ENCODE results near the gene KIF26B.

Gene KIF26B

DNA sequence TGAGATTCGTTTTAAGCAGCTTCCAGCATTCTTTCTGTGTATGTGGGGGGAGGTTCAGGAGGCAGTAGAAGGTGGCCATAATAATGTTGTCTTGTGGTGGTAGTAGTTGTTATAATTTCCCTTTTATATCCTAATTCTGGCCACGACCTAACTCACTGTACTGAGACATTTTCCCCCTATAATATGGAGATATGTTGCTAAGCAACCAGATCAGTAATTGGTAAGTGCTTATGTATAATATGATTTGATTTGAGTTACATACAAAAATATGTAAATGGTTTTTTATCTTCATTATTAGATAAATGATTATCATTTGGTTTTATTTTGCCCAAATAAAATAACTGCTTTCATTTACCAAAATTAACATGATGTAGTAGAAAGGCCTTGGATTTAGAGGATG, 376.2 kb downstream of the KIF26B start:
- TF ChIP-seq, protein P1, sequence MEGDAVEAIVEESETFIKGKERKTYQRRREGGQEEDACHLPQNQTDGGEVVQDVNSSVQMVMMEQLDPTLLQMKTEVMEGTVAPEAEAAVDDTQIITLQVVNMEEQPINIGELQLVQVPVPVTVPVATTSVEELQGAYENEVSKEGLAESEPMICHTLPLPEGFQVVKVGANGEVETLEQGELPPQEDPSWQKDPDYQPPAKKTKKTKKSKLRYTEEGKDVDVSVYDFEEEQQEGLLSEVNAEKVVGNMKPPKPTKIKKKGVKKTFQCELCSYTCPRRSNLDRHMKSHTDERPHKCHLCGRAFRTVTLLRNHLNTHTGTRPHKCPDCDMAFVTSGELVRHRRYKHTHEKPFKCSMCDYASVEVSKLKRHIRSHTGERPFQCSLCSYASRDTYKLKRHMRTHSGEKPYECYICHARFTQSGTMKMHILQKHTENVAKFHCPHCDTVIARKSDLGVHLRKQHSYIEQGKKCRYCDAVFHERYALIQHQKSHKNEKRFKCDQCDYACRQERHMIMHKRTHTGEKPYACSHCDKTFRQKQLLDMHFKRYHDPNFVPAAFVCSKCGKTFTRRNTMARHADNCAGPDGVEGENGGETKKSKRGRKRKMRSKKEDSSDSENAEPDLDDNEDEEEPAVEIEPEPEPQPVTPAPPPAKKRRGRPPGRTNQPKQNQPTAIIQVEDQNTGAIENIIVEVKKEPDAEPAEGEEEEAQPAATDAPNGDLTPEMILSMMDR (IDR thresholded peaks at IDR 0.05; ENCODE audit: insufficient read depth, missing control alignments): no peak
- FAIRE-seq (no peak), DNase-seq (ENCODE audit: insufficient read length, low spot score) (no peak)

DNA sequence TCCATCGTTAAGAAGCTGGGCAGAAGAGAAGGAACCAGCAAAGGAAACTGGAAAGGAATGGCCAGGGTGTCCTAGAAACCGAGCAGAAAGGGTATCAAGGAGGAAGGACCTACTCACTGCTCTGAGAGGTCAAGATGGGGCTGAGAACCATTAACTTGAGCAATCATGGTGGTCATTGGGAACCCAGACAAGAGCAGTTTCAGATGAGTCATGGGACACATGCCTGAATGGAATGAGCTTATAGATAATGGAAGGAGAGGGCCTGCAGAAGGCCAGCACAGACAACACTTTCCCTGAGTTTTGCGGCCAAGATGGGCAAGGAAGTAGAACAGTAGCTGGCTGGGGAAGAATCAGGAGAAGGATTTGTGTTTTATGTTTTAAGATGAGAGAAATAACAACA, 383.2 kb downstream of the KIF26B start:
- DNase-seq (ENCODE audit: insufficient read length, low spot score): no peak
- TF ChIP-seq, protein P1 (IDR thresholded peaks at IDR 0.05; ENCODE audit: insufficient read depth, missing control alignments): no peak
- no peak for FAIRE-seq

GRCh38 chr1:245538671-245539070, 383.9 kb downstream of the KIF26B start:
- FAIRE-seq (no peak), DNase-seq (ENCODE audit: insufficient read length, low spot score) (no peak)
- TF ChIP-seq, protein P1 (IDR thresholded peaks at IDR 0.05; ENCODE audit: insufficient read depth, missing control alignments): no peak

DNA sequence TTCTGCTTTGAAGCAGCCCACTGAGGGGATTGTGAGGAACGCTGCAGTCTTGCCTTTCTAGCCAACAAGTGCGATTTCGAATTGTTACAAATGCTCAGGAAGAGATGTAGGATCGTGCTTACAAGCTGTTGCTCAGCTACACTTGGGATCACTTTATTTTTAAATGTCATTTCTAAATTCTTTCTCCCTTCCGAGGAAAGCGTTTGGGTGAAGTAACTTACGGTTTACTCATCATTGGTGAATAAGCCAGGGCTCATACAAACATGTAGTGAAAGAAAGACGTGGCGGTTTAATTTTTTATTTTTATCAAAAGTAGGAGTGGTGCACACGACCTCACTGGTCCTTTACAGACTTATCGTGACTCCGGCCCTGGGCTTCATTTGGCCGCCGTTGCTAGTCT, 386.6 kb downstream of the KIF26B start:
- FAIRE-seq: no peak
- no peak for DNase-seq (ENCODE audit: insufficient read length, low spot score)
- TF ChIP-seq, protein P1 (IDR thresholded peaks at IDR 0.05; ENCODE audit: insufficient read depth, missing control alignments): no peak

DNA sequence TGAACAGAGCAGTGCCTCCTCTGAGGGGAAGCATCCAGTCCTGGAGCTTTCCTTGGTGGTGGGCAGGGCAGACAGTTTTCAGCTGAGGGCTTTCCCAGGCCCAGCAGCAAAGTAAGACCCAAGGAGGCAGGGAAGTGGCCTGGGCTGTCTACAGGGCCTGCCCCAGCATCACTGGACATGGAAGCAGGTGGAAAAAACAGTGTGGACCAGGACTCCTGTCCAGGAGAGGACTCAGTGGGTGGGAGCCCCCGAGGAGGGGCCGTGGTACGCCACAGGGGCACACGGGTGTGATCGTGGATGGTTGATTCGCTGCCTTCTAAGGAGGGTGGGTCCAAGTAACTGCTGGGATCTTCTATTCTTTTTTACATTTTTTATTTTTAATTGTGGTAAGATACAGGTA, 387.6 kb downstream of the KIF26B start:
- DNase-seq (ENCODE audit: insufficient read length, low spot score) (no peak), FAIRE-seq (no peak)
- TF ChIP-seq, protein P1 (IDR thresholded peaks at IDR 0.05; ENCODE audit: insufficient read depth, missing control alignments): no peak

GRCh38 chr1:245544236-245544635, 389.5 kb downstream of the KIF26B start:
- TF ChIP-seq, protein P1 (IDR thresholded peaks at IDR 0.05; ENCODE audit: insufficient read depth, missing control alignments): no peak
- FAIRE-seq (no peak), DNase-seq (ENCODE audit: insufficient read length, low spot score) (no peak)

GRCh38 chr1:245546875-245547274, 392.1 kb downstream of the KIF26B start:
- TF ChIP-seq, protein P1 (IDR thresholded peaks at IDR 0.05; ENCODE audit: insufficient read depth, missing control alignments): no peak
- no peak for DNase-seq (ENCODE audit: insufficient read length, low spot score)
- FAIRE-seq: no peak
